ENCODE measurements around the gene TBC1D17.

The TBC1D17 gene

DNA sequence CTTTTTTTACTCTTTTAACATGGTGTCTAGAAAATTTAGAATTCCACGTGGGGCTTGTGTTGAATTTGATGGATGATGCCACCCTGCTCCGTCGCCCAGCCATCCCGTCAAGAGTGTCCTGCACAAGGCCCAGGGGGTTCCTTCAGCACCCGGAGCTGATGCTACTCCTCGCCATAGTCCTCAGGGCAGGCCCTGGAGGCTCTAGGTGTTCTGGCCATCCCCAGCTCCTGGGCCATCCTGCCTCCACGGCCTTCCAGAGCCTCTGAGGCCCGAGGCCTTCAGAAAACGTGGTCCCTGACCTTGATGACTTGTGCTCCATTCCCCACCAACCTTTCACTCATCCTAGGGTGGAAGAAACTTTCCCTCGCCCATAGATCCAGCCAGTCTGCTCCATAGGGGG is 3.7 kb upstream of the TBC1D17 start:
- 0 out of 2 replicates have a peak, but pooled peaks cover under 1% of the 10 kb centered on the region for H3F3A ChIP-seq (ENCODE audit: control insufficient read depth, insufficient read depth)
- H3K9me3 ChIP-seq (ENCODE audit: control insufficient read depth, insufficient read depth, low read length) = no peaks in the 10 kb centered on the region
- H3K27ac ChIP-seq (ENCODE audit: low read depth, low read length) = no peak overlapping the region
- peaks cover 32% of the 10 kb centered on the region for H3K4me1 ChIP-seq (ENCODE audit: control insufficient read depth, low read length)
- TF ChIP-seq EZH2phosphoT487 (IDR thresholded peaks at IDR 0.05; ENCODE audit: borderline replicate concordance, low read length) (no peak), CTCF (IDR thresholded peaks at IDR 0.05; ENCODE audit: low read depth, low read length, poor library complexity, severe bottlenecking) (no peak)
- H3K79me2 ChIP-seq (ENCODE audit: control insufficient read depth, low read length) = peaks cover 33% of the 10 kb centered on the region
- no peak overlapping the region for H3K4me2 ChIP-seq (ENCODE audit: low read length)
- H3K36me3 ChIP-seq (ENCODE audit: control insufficient read depth, low read length) = peaks cover 10% of the 10 kb centered on the region
- H3K9me2 ChIP-seq (replicated peaks; ENCODE audit: control insufficient read depth, low read length) = no peaks in the 10 kb centered on the region
- no peaks in the 10 kb centered on the region for H4K20me1 ChIP-seq (ENCODE audit: control insufficient read depth, insufficient read depth, low read depth, low read length)
- no peak overlapping the region for H3K4me3 ChIP-seq (ENCODE audit: low read length)
- H3K27me3 ChIP-seq (ENCODE audit: control insufficient read depth, low read length) = no peaks in the 10 kb centered on the region

DNA sequence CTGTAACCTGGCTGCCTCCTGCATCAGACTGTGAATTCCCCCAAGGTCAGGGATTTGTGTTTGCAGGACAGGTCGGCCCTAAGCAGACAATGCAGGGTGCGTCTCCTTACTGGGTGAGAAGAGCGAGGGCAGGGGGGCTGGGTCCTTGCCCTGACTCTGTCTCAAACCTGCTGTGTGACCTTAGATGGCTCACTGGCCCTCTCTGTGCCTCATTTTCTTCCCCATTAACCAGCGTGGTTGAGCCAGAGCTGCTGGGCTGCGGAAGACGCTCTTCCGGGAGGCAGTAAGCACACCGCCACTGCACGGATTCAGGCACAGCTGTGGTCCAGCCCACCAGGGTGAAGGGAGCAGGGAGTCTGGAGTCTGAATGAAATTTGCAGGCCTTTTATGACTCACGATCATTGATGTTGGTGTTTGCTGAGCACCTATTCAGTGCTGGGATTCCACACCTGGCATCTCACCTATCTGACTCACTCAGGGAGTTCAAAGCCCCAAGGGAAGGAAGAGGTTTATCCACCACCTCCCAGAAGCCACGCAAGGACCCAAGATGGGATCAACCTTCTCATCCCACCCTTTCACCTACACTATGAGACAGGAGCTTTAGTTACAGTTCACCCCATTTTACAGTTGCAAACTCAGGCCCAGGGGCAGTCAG is 2.9 kb upstream of the TBC1D17 start:
- H3K27ac ChIP-seq (ENCODE audit: low read depth, low read length) = no peak overlapping the region

GRCh38 chr19:49875177-49875576 is 2.3 kb upstream of the TBC1D17 start:
- no peaks in the 10 kb centered on the region for H3K27me3 ChIP-seq (ENCODE audit: control insufficient read depth, low read length)
- TF ChIP-seq CTCF (IDR thresholded peaks at IDR 0.05; ENCODE audit: low read depth, low read length, poor library complexity, severe bottlenecking) (no peak), EZH2phosphoT487 (IDR thresholded peaks at IDR 0.05; ENCODE audit: borderline replicate concordance, low read length) (no peak)
- H3K79me2 ChIP-seq (ENCODE audit: control insufficient read depth, low read length) = peaks cover 32% of the 10 kb centered on the region
- H3K4me3 ChIP-seq (ENCODE audit: low read length) = peak overlapping the region; percentile 90
- H3K4me2 ChIP-seq (ENCODE audit: low read length) = peak overlapping the region; percentile 96
- no peaks in the 10 kb centered on the region for H3F3A ChIP-seq (ENCODE audit: control insufficient read depth, insufficient read depth)
- no peak overlapping the region for H3K27ac ChIP-seq (ENCODE audit: low read depth, low read length)
- H3K36me3 ChIP-seq (ENCODE audit: control insufficient read depth, low read length) = peaks cover 10% of the 10 kb centered on the region
- peaks cover 30% of the 10 kb centered on the region for H3K4me1 ChIP-seq (ENCODE audit: control insufficient read depth, low read length)
- no peaks in the 10 kb centered on the region for H3K9me2 ChIP-seq (replicated peaks; ENCODE audit: control insufficient read depth, low read length)
- H3K9me3 ChIP-seq (ENCODE audit: control insufficient read depth, insufficient read depth, low read length) = no peaks in the 10 kb centered on the region
- H4K20me1 ChIP-seq (ENCODE audit: control insufficient read depth, insufficient read depth, low read depth, low read length) = no peaks in the 10 kb centered on the region

More for the DNA sequence above, 2.9 kb upstream of the TBC1D17 start:
- H3K27me3 ChIP-seq (ENCODE audit: control insufficient read depth, low read length) = no peaks in the 10 kb centered on the region
- H3F3A ChIP-seq (ENCODE audit: control insufficient read depth, insufficient read depth) = no peaks in the 10 kb centered on the region
- H3K36me3 ChIP-seq (ENCODE audit: control insufficient read depth, low read length) = peaks cover 10% of the 10 kb centered on the region
- H3K9me3 ChIP-seq (ENCODE audit: control insufficient read depth, insufficient read depth, low read length) = no peaks in the 10 kb centered on the region
- H3K4me1 ChIP-seq (ENCODE audit: control insufficient read depth, low read length) = peaks cover 33% of the 10 kb centered on the region
- H3K4me2 ChIP-seq (ENCODE audit: low read length) = peak overlapping the region; percentile 96; the same call in 1 of the 2 replicates
- H3K4me3 ChIP-seq (ENCODE audit: low read length) = no peak overlapping the region
- H4K20me1 ChIP-seq (ENCODE audit: control insufficient read depth, insufficient read depth, low read depth, low read length) = no peaks in the 10 kb centered on the region
- TF ChIP-seq EZH2phosphoT487 (IDR thresholded peaks at IDR 0.05; ENCODE audit: borderline replicate concordance, low read length) = no peak
- no peak for TF ChIP-seq CTCF (IDR thresholded peaks at IDR 0.05; ENCODE audit: low read depth, low read length, poor library complexity, severe bottlenecking)
- H3K79me2 ChIP-seq (ENCODE audit: control insufficient read depth, low read length) = peaks cover 33% of the 10 kb centered on the region
- no peaks in the 10 kb centered on the region for H3K9me2 ChIP-seq (replicated peaks; ENCODE audit: control insufficient read depth, low read length)
